Neural crest cell (in vitro differentiated cells): ENCODE results near the gene IQGAP1. TPM values are rescaled to one million over a fixed set of nuclear protein-coding genes. Genes with fewer than 3 reads are reported as not detected.

Experiments
- DNase-seq: peaks from one replicate; pipeline ENCODE4 v3.0.0; 2021; ENCODE audit warnings: low read depth, mixed read lengths, low spot score
- H3K27ac Mint-ChIP-seq: one replicate; pipeline ENCODE4 v1.8.0; 2021; ENCODE audit warnings: mild to moderate bottlenecking, mixed read lengths; ENCODE audit not compliant: unreplicated experiment
- H3K27me3 Mint-ChIP-seq: 2 replicates; pipeline ENCODE4 v1.8.0; 2021; ENCODE audit warnings: low read depth, mild to moderate bottlenecking, mixed read lengths
- H3K36me3 Mint-ChIP-seq: 2 replicates; pipeline ENCODE4 v1.8.0; 2021; ENCODE audit warnings: low read depth, mild to moderate bottlenecking, mixed read lengths
- H3K4me1 Mint-ChIP-seq: 2 replicates; pipeline ENCODE4 v1.8.0; 2021; ENCODE audit warnings: mixed read lengths
- H3K4me3 Mint-ChIP-seq: one replicate; pipeline ENCODE4 v1.8.0; 2021; ENCODE audit warnings: mild to moderate bottlenecking, mixed read lengths
- H3K9me3 Mint-ChIP-seq: 2 replicates; pipeline ENCODE4 v1.8.0; 2021; ENCODE audit warnings: mixed read lengths
- CTCF ChIP-seq: fragments of 200-600 bp; sonication (generic); conservative IDR thresholded peaks from 2 replicates; pipeline ENCODE4 v1.5.0; 2021; ENCODE audit warnings: antibody characterized with exemption, mild to moderate bottlenecking
- total RNA-seq: library from RNA; stranded (reverse); gene quantifications from 2 replicates; pipeline ENCODE4 v1.2.1, GENCODE V29; 2021

Gene IQGAP1
- total RNA-seq, 1 donor from 2014 or later: 46.1 TPM

- Mint-ChIP-seq H3K4me3 (no peak overlapping the region), H3K9me3 (no peaks in the 10 kb centered on the region), H3K4me1 (peaks cover 31% of the 10 kb centered on the region), H3K27me3 (no peaks in the 10 kb centered on the region), H3K27ac (no peak overlapping the region), H3K36me3 (peaks cover 4% of the 10 kb centered on the region)
- TF ChIP-seq CTCF: no peak
- no peak for DNase-seq
These were observed 162.9 kb downstream of the IQGAP1 start for GRCh38 chr15:90550919-90551318.

Other genes with a start within 250 kb of the IQGAP1 start
- gene SEMA4B, start 186.9 kb upstream of the IQGAP1 start, total RNA-seq: 24.0 and 26.3 TPM in 2 replicates
- 23.1 and 24.5 TPM in 2 replicates for gene CIB1, start 154.3 kb upstream of the IQGAP1 start, total RNA-seq
- 5.8 and 7.0 TPM in 2 replicates for gene GDPGP1, start 154.0 kb upstream of the IQGAP1 start, total RNA-seq
- 0.19 TPM in 1 of 2 replicates, not detected in the other for gene TTLL13, start 138.7 kb upstream of the IQGAP1 start, total RNA-seq
- gene NGRN, start 122.6 kb upstream of the IQGAP1 start, total RNA-seq: 126 and 132 TPM in 2 replicates
- 5.9 and 6.2 TPM in 2 replicates for gene ZNF774, start 36.0 kb upstream of the IQGAP1 start, total RNA-seq
- gene CRTC3, start 141.7 kb downstream of the IQGAP1 start, total RNA-seq: 32.5 and 33.3 TPM in 2 replicates